GM12878 (cell line): ENCODE data around the gene HLA-F. TPM values are rescaled to one million over a fixed set of nuclear protein-coding genes. Genes with fewer than 3 reads are reported as not detected.

Experiments used
- ATAC-seq: fragments of 200-7000 bp; cut with Tn5 transposase; 3 replicates; pipeline ENCODE4 v1.9.1; 2020; ENCODE audit warnings: mild to moderate bottlenecking, moderate library complexity
- BruUV-seq: library from RNA; stranded (reverse); fragments of 400-500 nt; replicated peaks from 2 replicates; lab custom pipeline; 2021; lab: Mats Ljungman, UMichigan
- CTCF ChIA-PET: fragments of 300-600 bp; sonication (Branson Sonifier 250); formaldehyde crosslinking; extraction: SDS; loops from one replicate; lab custom pipeline; 2021; ENCODE audit warnings: inconsistent platforms; lab: Yijun Ruan, JAX
- POLR2A ChIA-PET: fragments of 350-600 bp; formaldehyde crosslinking; extraction: SDS; loops from one replicate; lab custom pipeline; 2021; ENCODE audit warnings: inconsistent platforms; lab: Charles Lee
- RAD21 ChIA-PET: fragments of 300-600 bp; sonication (Branson Sonifier 250); formaldehyde crosslinking; loops from one replicate; lab custom pipeline; 2023; ENCODE audit warnings: antibody characterized with exemption; ENCODE audit not compliant: unreplicated experiment; lab: Charles Lee
- SMC1A ChIA-PET: fragments of 300-600 bp; sonication (Branson Sonifier 250); formaldehyde crosslinking; loops from one replicate; lab custom pipeline; 2023; ENCODE audit not compliant: unreplicated experiment, uncharacterized antibody; lab: Charles Lee
- DNase-seq: peaks from one replicate; pipeline ENCODE4 v3.0.0-alpha.2; 2011; ENCODE audit warnings: low read depth, low spot score
- FAIRE-seq: peaks from 3 replicates; lab custom pipeline; 2011; peaks lifted over from hg19 to GRCh38; lab: Jason Lieb, UNC
- H2AFZ ChIP-seq: 2 replicates; pipeline ENCODE4 v1.6.0; 2011; ENCODE audit warnings: low read depth, low read length, control low read depth; ENCODE audit not compliant: control insufficient read depth
- H3K27ac ChIP-seq: 2 replicates; pipeline ENCODE4 v1.5.1; 2011; ENCODE audit warnings: control low read depth; ENCODE audit not compliant: control insufficient read depth, insufficient read depth
- H3K27me3 ChIP-seq, 2 experiments: replicated peaks in 1 of 2; 2 replicates each; pipeline versions ENCODE4 v1.6.0 to v1.6.1; 2011; ENCODE audit warnings: low read length in 1 of 2; ENCODE audit not compliant: control insufficient read depth in 2 of 2, insufficient read depth in 2 of 2
- H3K36me3 ChIP-seq, 2 experiments: 2 replicates each; pipeline ENCODE4 v1.5.1; 2011; ENCODE audit warnings: low read length in 1 of 2; ENCODE audit not compliant: control insufficient read depth in 2 of 2, insufficient read depth in 2 of 2
- H3K4me1 ChIP-seq: 2 replicates; pipeline ENCODE4 v1.6.1; 2011; ENCODE audit warnings: mild to moderate bottlenecking, low read length, moderate library complexity, mixed read lengths; ENCODE audit not compliant: control insufficient read depth, insufficient read depth
- H3K4me2 ChIP-seq: 2 replicates; pipeline ENCODE4 v1.6.0; 2011; ENCODE audit warnings: control low read depth; ENCODE audit not compliant: control insufficient read depth, insufficient read depth
- H3K4me3 ChIP-seq: fragments of 200-600 bp; sonication (generic); 2 replicates; pipeline ENCODE4 v1.5.1; 2016
- H3K79me2 ChIP-seq: 2 replicates; pipeline ENCODE4 v1.6.0; 2011; ENCODE audit warnings: low read length; ENCODE audit not compliant: control insufficient read depth, insufficient read depth
- H3K9ac ChIP-seq: 2 replicates; pipeline ENCODE4 v1.8.0; 2011; ENCODE audit warnings: low read length, control low read depth, mixed read lengths; ENCODE audit not compliant: control insufficient read depth, insufficient read depth
- H3K9me3 ChIP-seq: replicated peaks from 3 replicates; pipeline ENCODE4 v1.5.1; 2011; ENCODE audit warnings: mild to moderate bottlenecking, low read length; ENCODE audit not compliant: control insufficient read depth, insufficient read depth
- H4K20me1 ChIP-seq: 2 replicates; pipeline ENCODE4 v1.6.0; 2011; ENCODE audit not compliant: control insufficient read depth, insufficient read depth
- BCL3 ChIP-seq: IDR thresholded peaks from 2 replicates; pipeline ENCODE4 v1.6.1; 2011; ENCODE audit warnings: borderline replicate concordance, low read depth, mild to moderate bottlenecking, moderate library complexity, low read length; ENCODE audit not compliant: insufficient read depth, poor library complexity, severe bottlenecking
- ETV6 ChIP-seq, 2 experiments: fragments of 450-650 bp in 1 of 2; IDR thresholded peaks in 1 of 2; conservative IDR thresholded peaks in 1 of 2; 2 replicates each; pipeline ENCODE4 v1.6.1; 2014; ENCODE audit warnings: antibody characterized with exemption in 1 of 2, borderline replicate concordance in 1 of 2, low read depth in 1 of 2, mild to moderate bottlenecking in 1 of 2, moderate library complexity in 1 of 2
- HDAC2 ChIP-seq: fragments of 200-600 bp; sonication (generic); IDR thresholded peaks from 2 replicates; pipeline ENCODE4 v1.6.1; 2017
- IRF4 ChIP-seq: IDR thresholded peaks from 2 replicates; pipeline ENCODE4 v1.6.1; 2011; ENCODE audit warnings: low read depth, low read length
- PKNOX1 ChIP-seq: fragments of 450-650 bp; IDR thresholded peaks from 2 replicates; pipeline ENCODE4 v1.6.1; 2016; ENCODE audit warnings: mild to moderate bottlenecking
- STAT3 ChIP-seq: IDR thresholded peaks from 2 replicates; pipeline ENCODE4 v1.6.1; 2011; ENCODE audit warnings: low read depth, low read length, improper control_type of control experiment
- WGBS: methylation state at CpG from one replicate; pipeline ENCODE4 v1.1.6; 2016; ENCODE audit warnings: low lambda C conversion rate; ENCODE audit not compliant: insufficient replicate concordance, insufficient coverage; ENCODE audit errors: missing lambda C conversion rate; 5-methylcytosine and 5-hydroxymethylcytosine counted together
- in situ Hi-C: fragments of 300-500 bp; cut with MboI; formaldehyde crosslinking; loops from 9 replicates; pipeline ENCODE4 v1.14.3; 2018; ENCODE audit warnings: mixed read lengths
- intact Hi-C: fragments of 100-400 bp; cut with micrococcal nuclease; formaldehyde crosslinking; loops from one replicate; pipeline ENCODE4 v1.14.2; 2022; ENCODE audit not compliant: unreplicated experiment
- polyA plus RNA-seq, 11 experiments: library from polyadenylated mRNA; depleted of rRNA in 4 of 11; unstranded in 6 of 11; stranded (reverse) in 5 of 11; fragments of >200 nt; fragmentation: Nextera tagmentation in 4 of 11; fragmentation: Illumina TruSeq in 1 of 11; extraction: Ambion mirVana in 4 of 11; extraction: Trizol in 1 of 11; gene quantifications; 1 replicate in 1 of 11; 2 replicates in 10 of 11; pipeline versions ENCODE4 v1.2.1 to v1.2.3, GENCODE V29; 2011 to 2016; ENCODE audit warnings: inconsistent platforms in 2 of 11, missing spikeins in 2 of 11, low read depth in 1 of 11
- total RNA-seq, 4 experiments: library from RNA; depleted of rRNA in 3 of 4; stranded (reverse); fragments of >200 nt in 3 of 4; fragmentation: Illumina TruSeq in 1 of 4; extraction: Trizol in 1 of 4; gene quantifications; 2 replicates each; pipeline versions ENCODE4 v1.2.1 to v1.2.3, GENCODE V29; 2013 to 2021
- TF ChIP-seq, protein P1 (sequence below): fragments of 450-650 bp; IDR thresholded peaks from 2 replicates; pipeline ENCODE4 v1.6.1; 2017; ENCODE audit warnings: mild to moderate bottlenecking, low read depth, inconsistent platforms; ENCODE audit not compliant: poor library complexity, severe bottlenecking

HLA-F gene
- total and polyA plus RNA-seq, 10 of the 15 experiments (the other 5 are each of a cell fraction or from before 2014, with no cell fraction given), result 30.1 to 342 (median 145) TPM

DNA sequence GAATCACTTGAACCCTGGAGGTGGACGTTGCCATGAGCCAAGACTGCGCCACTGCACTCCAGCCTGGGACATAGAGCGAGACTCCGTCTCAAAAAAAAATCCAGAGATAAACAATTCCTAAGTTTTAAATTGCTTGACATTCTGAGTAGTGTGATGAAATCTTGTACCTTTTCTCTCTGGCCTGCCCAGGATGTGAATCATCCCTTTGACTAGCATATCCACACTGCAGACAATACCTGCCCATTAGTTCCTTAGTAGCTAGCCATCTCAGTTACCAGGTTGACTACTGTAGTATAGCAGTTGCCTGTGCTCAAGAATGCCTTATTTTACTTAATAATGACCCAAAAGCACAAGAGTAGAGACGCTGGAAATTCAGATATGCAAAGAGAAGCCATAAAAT lies 45.1 kb upstream of the HLA-F start (continued):
- TF ChIP-seq, protein P1, sequence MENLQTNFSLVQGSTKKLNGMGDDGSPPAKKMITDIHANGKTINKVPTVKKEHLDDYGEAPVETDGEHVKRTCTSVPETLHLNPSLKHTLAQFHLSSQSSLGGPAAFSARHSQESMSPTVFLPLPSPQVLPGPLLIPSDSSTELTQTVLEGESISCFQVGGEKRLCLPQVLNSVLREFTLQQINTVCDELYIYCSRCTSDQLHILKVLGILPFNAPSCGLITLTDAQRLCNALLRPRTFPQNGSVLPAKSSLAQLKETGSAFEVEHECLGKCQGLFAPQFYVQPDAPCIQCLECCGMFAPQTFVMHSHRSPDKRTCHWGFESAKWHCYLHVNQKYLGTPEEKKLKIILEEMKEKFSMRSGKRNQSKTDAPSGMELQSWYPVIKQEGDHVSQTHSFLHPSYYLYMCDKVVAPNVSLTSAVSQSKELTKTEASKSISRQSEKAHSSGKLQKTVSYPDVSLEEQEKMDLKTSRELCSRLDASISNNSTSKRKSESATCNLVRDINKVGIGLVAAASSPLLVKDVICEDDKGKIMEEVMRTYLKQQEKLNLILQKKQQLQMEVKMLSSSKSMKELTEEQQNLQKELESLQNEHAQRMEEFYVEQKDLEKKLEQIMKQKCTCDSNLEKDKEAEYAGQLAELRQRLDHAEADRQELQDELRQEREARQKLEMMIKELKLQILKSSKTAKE, result no peak
- TF ChIP-seq ETV6 (conservative IDR thresholded peaks at IDR 0.05 in 1 of 2, IDR thresholded peaks at IDR 0.05 in 1 of 2; ENCODE audit: borderline replicate concordance in 1 of 2, low read depth in 1 of 2) (no peak), STAT3 (no peak)

- DNase-seq (no peak), FAIRE-seq (no peak), ATAC-seq (no peak)
- H3K79me2 ChIP-seq, result no peaks in the 10 kb centered on the region
- H4K20me1 ChIP-seq, result no peaks in the 10 kb centered on the region
- no peak for TF ChIP-seq BCL3
- no peak for TF ChIP-seq IRF4
- no peak for TF ChIP-seq HDAC2
- no peak for TF ChIP-seq PKNOX1
- H3K4me2 ChIP-seq, result no peak overlapping the region
- 20% methylated on average over 13 of the region's 13 CpGs for WGBS
- H3K27me3 ChIP-seq, result 0 out of 4 replicates have a peak, but pooled peaks cover 0 to 2% of the 10 kb centered on the region in 2 experiments
- peaks cover 3% of the 10 kb centered on the region; the same call in 1 of the 2 replicates for H3K4me1 ChIP-seq
- H2AFZ ChIP-seq, result no peak overlapping the region
- in situ Hi-C loops, result no loop called here
- no peaks in the 10 kb centered on the region; the same call in 2 of the 3 replicates for H3K9me3 ChIP-seq
- H3K4me3 ChIP-seq, result no peak overlapping the region
- ChIA-PET RAD21 (no interaction called here), CTCF (no interaction called here), POLR2A (no interaction called here), SMC1A (no interaction called here)
- H3K36me3 ChIP-seq, result no peaks in the 10 kb centered on the region
- intact Hi-C loops, result no loop called here
- BruUV-seq, result no TSS peak
- no peak overlapping the region for H3K27ac ChIP-seq
- no peak overlapping the region for H3K9ac ChIP-seq
Observed at GRCh38 chr6:29679962-29680361, 43.3 kb upstream of the HLA-F start.
